Tibial artery (tissue), 4 donors: ENCODE measurements around the gene HNF4A.

Experiments
- DNase-seq, 2 donors: peaks; one replicate each; pipeline ENCODE4 v3.0.0-alpha.2; 2019
- H3K27ac ChIP-seq, 2 donors: fragments of 200-600 bp; sonication (generic) in 1 of 2; 1 replicate in 1 of 2; 2 replicates in 1 of 2; pipeline ENCODE4 v1.5.1; 2018 to 2019; ENCODE audit warnings: mild to moderate bottlenecking in 1 of 2
- H3K27me3 ChIP-seq, 2 donors: fragments of 200-600 bp; sonication (generic) in 1 of 2; one replicate each; pipeline versions ENCODE4 v1.5.1 to v1.6.0; 2016 to 2019
- H3K36me3 ChIP-seq, 3 donors: fragments of 200-600 bp; sonication (generic) in 2 of 3; one replicate each; pipeline ENCODE4 v1.5.1; 2016 to 2019; ENCODE audit warnings: mild to moderate bottlenecking in 2 of 3
- H3K4me1 ChIP-seq, 4 donors: fragments of 200-600 bp; sonication (generic) in 2 of 4; 1 replicate in 3 of 4; 2 replicates in 1 of 4; pipeline ENCODE4 v1.5.1; 2016 to 2019
- H3K4me3 ChIP-seq, 2 donors: fragments of 200-600 bp; sonication (generic) in 1 of 2; 1 replicate in 1 of 2; 2 replicates in 1 of 2; pipeline ENCODE4 v1.5.1; 2018 to 2019; ENCODE audit warnings: mild to moderate bottlenecking in 2 of 2
- H3K9me3 ChIP-seq, 3 donors: fragments of 200-600 bp; sonication (generic) in 1 of 3; one replicate each; pipeline ENCODE4 v1.5.1; 2016 to 2019
- CTCF ChIP-seq, 2 experiments: fragments of 200-600 bp in 1 of 2; fragments of 450-650 bp in 1 of 2; IDR thresholded peaks; one replicate each; pipeline ENCODE4 v1.5.1; 2017 to 2019; ENCODE audit warnings: antibody characterized with exemption in 2 of 2, mild to moderate bottlenecking in 1 of 2, moderate library complexity in 1 of 2
- intact Hi-C: fragments of 100-400 bp; cut with DNase I; formaldehyde crosslinking; loops from one replicate; pipeline ENCODE4 v1.15.0; 2023; ENCODE audit warnings: low total_unique reads

Gene HNF4A

GRCh38 chr20:44348168-44348659 lies 7.3 kb upstream of the HNF4A start:
- Histone ChIP-seq H3K27me3 (peaks cover 0 to 6% of the 10 kb centered on the region in 2 donors), H3K4me1 (no peaks in the 10 kb centered on the region), H3K4me3 (no peak overlapping the region), H3K36me3 (no peaks in the 10 kb centered on the region), H3K9me3 (no peaks in the 10 kb centered on the region), H3K27ac (no peak overlapping the region)
- no peak for DNase-seq
- TF ChIP-seq CTCF (IDR thresholded peaks at IDR 0.05), result no peak
- intact Hi-C loops, result no loop called here

- intact Hi-C loops, result no loop called here
- Histone ChIP-seq H3K9me3 (no peaks in the 10 kb centered on the region), H3K4me1 (no peaks in the 10 kb centered on the region), H3K4me3 (no peak overlapping the region), H3K27me3 (peaks cover 0 to 16% of the 10 kb centered on the region in 2 donors), H3K27ac (no peak overlapping the region), H3K36me3 (no peaks in the 10 kb centered on the region)
- no peak for TF ChIP-seq CTCF (IDR thresholded peaks at IDR 0.05)
- no peak for DNase-seq
These were observed 6.2 kb upstream of the HNF4A start for GRCh38 chr20:44349349-44349748.

- Histone ChIP-seq H3K36me3 (no peaks in the 10 kb centered on the region), H3K4me3 (no peak overlapping the region), H3K4me1 (no peaks in the 10 kb centered on the region), H3K9me3 (no peaks in the 10 kb centered on the region), H3K27me3 (peaks cover 0 to 25% of the 10 kb centered on the region in 2 donors), H3K27ac (no peak overlapping the region)
- no peak for DNase-seq
- intact Hi-C loops, result no loop called here
- TF ChIP-seq CTCF (IDR thresholded peaks at IDR 0.05), result no peak
These were observed 4.9 kb upstream of the HNF4A start for GRCh38 chr20:44350567-44350966.

GRCh38 chr20:44354979-44355497 lies 461 bp upstream of the HNF4A start:
- H3K36me3 ChIP-seq, result no peaks in the 10 kb centered on the region
- no peak overlapping the region for H3K4me3 ChIP-seq
- H3K27ac ChIP-seq, result no peak overlapping the region
- no peak for TF ChIP-seq CTCF (IDR thresholded peaks at IDR 0.05)
- H3K4me1 ChIP-seq, result no peaks in the 10 kb centered on the region
- intact Hi-C loops, result no loop called here
- no peak for DNase-seq
- peaks cover 0 to 45% of the 10 kb centered on the region in 2 donors for H3K27me3 ChIP-seq
- H3K9me3 ChIP-seq, result no peaks in the 10 kb centered on the region

GRCh38 chr20:44356353-44356723 lies 839 bp downstream of the HNF4A start:
- peaks cover 0 to 45% of the 10 kb centered on the region in 2 donors for H3K27me3 ChIP-seq
- TF ChIP-seq CTCF (IDR thresholded peaks at IDR 0.05), result no peak
- H3K27ac ChIP-seq, result no peak overlapping the region
- intact Hi-C loops, result no loop called here
- no peak for DNase-seq
- H3K4me1 ChIP-seq, result no peaks in the 10 kb centered on the region
- H3K4me3 ChIP-seq, result no peak overlapping the region
- no peaks in the 10 kb centered on the region for H3K9me3 ChIP-seq
- H3K36me3 ChIP-seq, result no peaks in the 10 kb centered on the region

- Histone ChIP-seq H3K27me3 (peaks cover 0 to 44% of the 10 kb centered on the region in 2 donors), H3K27ac (no peak overlapping the region), H3K4me3 (no peak overlapping the region), H3K36me3 (no peaks in the 10 kb centered on the region), H3K4me1 (no peaks in the 10 kb centered on the region), H3K9me3 (no peaks in the 10 kb centered on the region)
- DNase-seq, result no peak
- intact Hi-C loops, result no loop called here
- no peak for TF ChIP-seq CTCF (IDR thresholded peaks at IDR 0.05)
These were observed 1.5 kb downstream of the HNF4A start for GRCh38 chr20:44357020-44357419.
